Mononuclear cell (primary cell): ENCODE measurements around the gene PSKH1. TPM values are rescaled to one million over a fixed set of nuclear protein-coding genes. Genes with fewer than 3 reads are reported as not detected.
A peak's percentile ranks its signal among the peaks of the same experiment; 100 is the strongest.
"Not testable (repeated sequence)": the region's sequence is repeated elsewhere in the genome, so short reads cannot be mapped to it uniquely, and the experiment has no call there.

ENCODE experiments used
- H3K27me3 ChIP-seq: 2 replicates; pipeline ENCODE4 v1.6.0; 2011; ENCODE audit warnings: low read length, control low read depth; ENCODE audit not compliant: insufficient read depth
- H3K4me1 ChIP-seq: 2 replicates; pipeline ENCODE4 v1.5.1; 2011; ENCODE audit warnings: mild to moderate bottlenecking, low read length, control low read depth; ENCODE audit not compliant: insufficient read depth
- H3K4me3 ChIP-seq: 2 replicates; pipeline ENCODE4 v1.5.1; 2011; ENCODE audit warnings: mild to moderate bottlenecking, low read length, moderate library complexity
- H3K9me3 ChIP-seq: 2 replicates; pipeline ENCODE4 v1.5.1; 2011; ENCODE audit warnings: low read depth, mild to moderate bottlenecking, control low read depth, low read length
- total RNA-seq: library from RNA; depleted of rRNA; stranded (reverse); fragments of >200 nt; gene quantifications from one replicate; pipeline ENCODE4 v1.2.3, GENCODE V29; 2012

Gene PSKH1
- total RNA-seq, 1 donor, result 4.3 TPM

DNA sequence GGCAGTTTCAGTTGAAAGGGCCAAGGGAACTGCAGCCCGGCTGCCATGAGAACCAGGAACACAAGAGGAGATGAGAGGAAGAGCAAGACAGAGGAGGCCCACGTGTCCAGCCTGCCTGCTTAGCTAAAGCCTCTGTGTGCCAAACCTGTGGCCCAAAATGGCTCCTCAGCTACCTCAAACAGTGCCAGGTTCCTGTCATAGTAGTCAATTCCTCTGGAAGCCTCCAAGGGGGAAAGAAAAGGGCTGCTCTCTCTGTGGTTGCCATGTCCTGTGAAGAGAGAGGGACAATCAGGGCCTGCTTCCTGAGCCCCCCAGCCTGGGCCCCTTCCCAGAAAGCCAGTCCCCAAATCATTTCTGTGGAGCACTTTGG, 70.2 kb downstream of the PSKH1 start:
- Histone ChIP-seq H3K4me3 (no peak overlapping the region), H3K4me1 (peaks cover 15% of the 10 kb centered on the region), H3K9me3 (no peaks in the 10 kb centered on the region), H3K27me3 (no peaks in the 10 kb centered on the region)

DNA sequence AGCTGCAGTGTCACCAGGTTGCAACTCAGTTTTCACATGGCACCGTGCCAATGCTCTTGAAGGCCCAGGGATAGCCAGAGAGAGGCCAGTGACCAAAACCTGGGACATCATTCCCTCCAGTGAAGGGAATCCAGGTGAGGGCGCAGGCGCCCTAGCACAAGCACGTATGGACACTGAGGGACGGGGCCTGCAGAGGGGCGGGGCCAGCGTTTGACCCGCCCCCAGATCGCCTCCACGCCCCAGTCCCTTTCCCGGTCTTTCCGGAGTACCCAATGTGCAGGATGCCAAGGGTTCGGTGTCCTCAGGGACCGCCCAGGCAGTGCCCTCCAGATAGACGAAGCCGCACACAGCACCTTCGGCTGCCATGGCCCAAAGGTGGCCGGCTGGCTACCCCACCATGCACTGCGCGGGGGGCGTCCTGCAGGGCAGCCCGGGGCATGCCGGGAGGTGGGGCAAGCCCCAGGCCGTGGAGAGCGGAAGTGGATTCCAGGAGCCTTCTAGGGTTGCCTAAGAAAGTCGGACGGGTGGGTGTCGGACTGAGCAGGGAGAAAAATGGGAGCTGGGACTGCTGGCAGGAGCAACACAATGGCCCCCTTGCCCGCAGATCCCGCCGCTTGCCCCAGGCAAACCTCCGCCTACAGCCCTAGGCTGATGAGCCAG, 70.7 kb downstream of the PSKH1 start:
- no peaks in the 10 kb centered on the region for H3K27me3 ChIP-seq

DNA sequence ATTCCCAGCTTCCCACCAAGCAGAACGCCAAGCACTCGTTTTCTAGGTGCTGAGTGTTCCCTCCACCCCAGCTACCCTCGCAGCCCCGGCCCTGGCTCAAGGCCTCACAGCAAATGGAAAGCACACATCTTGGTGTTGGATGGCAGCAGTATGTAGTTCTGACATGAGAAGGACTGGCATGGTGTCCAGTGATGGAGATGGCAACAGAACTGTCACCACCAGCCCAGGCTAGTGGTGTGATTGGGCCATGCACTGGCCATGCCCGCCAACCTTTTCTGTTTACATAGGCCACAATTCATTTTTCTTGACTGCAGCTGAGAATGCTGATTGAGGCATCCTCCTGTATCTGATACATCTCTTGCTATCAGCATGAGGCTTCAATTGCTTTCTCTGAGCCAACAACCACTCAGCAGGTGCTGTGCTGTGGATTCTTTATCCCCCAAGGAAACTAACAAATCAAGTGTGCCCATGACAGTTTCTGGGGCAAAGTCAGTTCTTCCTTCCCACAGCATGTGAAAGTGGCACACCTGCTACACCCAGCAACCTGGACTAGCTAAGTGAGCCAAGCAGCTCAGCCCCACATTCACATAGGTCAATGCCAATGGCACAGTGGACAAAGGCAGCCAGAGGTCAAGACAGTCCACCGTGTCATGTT, 71.5 kb downstream of the PSKH1 start:
- no peaks in the 10 kb centered on the region for H3K9me3 ChIP-seq
- H3K4me3 ChIP-seq, result no peak overlapping the region
- no peaks in the 10 kb centered on the region for H3K27me3 ChIP-seq
- peaks cover 20% of the 10 kb centered on the region for H3K4me1 ChIP-seq

More for the DNA sequence above, 70.7 kb downstream of the PSKH1 start:
- Histone ChIP-seq H3K4me3 (no peak overlapping the region), H3K4me1 (peaks cover 15% of the 10 kb centered on the region), H3K9me3 (no peaks in the 10 kb centered on the region)

DNA sequence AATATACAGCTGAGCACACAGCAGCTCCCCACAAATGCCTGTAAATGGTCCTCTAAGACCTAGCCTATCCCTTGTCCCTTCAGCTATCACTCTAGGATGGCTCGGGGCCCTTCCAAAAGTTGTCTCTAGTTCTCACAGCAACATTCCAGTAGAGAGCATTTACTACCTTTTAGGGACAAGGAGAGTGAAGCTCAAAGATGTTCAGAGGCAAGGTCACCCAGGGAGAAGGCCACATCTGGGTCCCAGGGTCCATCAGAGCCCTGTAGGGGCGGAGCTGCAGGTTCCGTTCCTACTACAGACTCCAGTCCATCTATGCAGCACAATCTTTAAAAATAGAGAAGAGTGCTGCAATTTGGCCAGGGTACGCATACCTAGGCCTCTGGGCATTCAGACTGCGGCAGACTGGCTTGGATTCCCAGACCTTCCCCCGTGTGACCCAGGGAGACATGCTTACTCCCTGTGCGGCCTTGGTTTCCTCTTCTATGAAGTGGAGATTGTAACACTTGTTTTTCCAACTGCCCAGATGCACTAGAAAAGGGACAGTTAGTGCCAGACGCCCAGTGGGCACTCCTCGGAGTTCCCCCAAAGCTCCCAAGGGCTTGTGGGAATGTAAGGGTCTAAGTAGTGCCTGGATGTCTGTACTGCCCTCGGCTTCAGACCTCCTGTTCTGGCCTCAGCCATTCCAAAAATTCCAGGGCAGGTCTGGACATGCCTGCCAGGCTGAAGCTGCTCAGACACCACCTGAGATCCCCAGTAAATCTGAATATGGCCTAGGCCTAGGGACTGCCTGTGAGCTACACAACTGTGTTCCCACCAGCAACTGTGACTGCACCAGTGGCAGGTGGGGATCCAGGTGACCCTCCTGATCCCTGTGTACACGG, 72.9 kb downstream of the PSKH1 start:
- Histone ChIP-seq H3K4me1 (peaks cover 20% of the 10 kb centered on the region), H3K9me3 (no peaks in the 10 kb centered on the region), H3K4me3 (no peak overlapping the region), H3K27me3 (no peaks in the 10 kb centered on the region)

DNA sequence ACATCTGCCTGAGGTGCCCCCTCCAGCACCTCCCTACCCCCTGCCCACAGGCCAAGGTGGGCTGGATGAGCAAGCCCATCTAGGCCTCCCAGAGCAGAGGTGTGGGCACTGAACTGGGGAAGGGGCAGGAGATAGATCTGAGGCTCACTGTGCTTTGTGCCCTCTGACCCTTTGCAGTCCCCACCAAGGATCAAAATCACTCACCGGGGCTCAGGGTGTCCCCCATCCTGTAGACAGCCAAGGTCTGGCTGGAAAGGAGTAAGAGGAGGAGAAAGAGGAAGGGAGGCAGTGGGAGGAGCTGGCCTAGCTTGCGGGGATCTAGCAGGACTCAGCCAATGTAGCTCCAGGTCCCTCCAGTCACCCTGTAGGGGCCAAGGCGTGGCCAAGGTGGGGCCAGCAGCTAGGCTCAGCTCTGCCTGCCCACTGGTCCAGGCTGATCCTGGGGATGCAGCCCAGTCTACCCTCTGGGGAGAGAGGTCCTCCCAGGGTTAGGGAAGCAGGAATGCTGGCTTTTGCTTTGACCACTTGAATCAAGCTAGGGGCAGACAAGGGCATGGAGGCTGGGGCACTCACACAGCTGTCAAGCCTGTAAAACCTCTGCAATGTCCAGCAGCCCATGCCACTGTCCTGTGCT, 73.6 kb downstream of the PSKH1 start:
- Histone ChIP-seq H3K9me3 (no peaks in the 10 kb centered on the region), H3K4me3 (no peak overlapping the region), H3K27me3 (no peaks in the 10 kb centered on the region), H3K4me1 (peaks cover 20% of the 10 kb centered on the region)

DNA sequence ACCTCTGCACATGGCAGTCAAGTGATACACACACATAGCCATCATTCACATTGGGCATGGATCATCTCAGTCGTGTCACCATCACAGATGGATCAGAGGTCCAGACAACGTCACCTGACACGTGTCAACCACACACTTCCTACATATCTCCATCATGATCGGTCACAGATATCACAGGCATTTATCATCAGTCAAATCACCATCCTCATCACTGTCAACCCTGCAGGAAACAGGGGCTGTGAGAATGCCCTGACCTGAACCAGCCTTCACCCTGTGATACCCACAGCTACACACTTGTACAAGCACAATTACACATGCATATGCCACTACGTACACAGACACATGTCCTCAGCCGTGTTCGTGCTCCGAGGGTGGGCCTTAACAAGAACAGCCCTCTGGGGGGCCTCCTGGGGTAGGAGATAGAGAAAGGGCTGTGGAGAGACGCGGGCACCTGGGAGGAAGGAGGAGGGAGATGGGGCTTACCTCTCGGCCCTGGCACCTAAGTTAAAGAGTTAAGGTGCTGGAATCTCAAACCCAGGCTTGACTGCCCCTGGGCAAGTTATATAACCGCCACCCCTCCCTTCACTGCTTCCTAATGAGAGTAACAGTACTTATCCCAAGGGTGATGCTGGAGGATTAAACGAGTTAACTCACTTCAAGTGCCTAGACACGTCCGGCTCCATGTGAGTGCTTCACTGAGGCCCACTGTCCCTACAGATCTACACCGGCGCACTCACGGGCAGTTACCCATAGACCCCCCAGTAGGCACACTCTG, 74.3 kb downstream of the PSKH1 start:
- Histone ChIP-seq H3K4me3 (peak overlapping the region; percentile 62), H3K4me1 (peaks cover 20% of the 10 kb centered on the region), H3K9me3 (no peaks in the 10 kb centered on the region), H3K27me3 (no peaks in the 10 kb centered on the region)

DNA sequence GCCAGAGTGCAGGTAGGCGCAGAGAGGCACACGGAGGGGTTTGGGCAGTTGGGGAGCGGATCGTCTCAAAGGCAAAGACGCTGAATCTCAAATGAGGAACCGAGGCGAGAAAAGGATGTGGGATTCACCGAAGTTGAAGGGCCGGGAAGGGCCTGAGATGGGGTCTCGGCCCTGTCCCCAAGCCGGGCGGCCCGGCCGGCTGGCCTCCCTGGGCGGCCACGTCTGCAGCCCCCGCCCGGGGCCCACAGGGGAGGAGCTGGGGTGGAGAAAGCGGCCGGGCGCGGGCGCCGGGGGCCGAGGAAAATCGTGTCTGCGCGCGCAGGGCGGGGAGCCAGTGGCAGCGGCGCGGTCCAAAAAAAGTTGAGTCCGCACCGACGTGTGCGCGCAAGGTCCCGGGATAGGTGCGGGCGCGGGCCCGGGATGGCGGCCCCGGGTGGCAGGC, 74.9 kb downstream of the PSKH1 start:
- peaks cover 20% of the 10 kb centered on the region for H3K4me1 ChIP-seq
- no peaks in the 10 kb centered on the region for H3K27me3 ChIP-seq
- H3K4me3 ChIP-seq, result peak overlapping the region; percentile 62
- H3K9me3 ChIP-seq, result no peaks in the 10 kb centered on the region

DNA sequence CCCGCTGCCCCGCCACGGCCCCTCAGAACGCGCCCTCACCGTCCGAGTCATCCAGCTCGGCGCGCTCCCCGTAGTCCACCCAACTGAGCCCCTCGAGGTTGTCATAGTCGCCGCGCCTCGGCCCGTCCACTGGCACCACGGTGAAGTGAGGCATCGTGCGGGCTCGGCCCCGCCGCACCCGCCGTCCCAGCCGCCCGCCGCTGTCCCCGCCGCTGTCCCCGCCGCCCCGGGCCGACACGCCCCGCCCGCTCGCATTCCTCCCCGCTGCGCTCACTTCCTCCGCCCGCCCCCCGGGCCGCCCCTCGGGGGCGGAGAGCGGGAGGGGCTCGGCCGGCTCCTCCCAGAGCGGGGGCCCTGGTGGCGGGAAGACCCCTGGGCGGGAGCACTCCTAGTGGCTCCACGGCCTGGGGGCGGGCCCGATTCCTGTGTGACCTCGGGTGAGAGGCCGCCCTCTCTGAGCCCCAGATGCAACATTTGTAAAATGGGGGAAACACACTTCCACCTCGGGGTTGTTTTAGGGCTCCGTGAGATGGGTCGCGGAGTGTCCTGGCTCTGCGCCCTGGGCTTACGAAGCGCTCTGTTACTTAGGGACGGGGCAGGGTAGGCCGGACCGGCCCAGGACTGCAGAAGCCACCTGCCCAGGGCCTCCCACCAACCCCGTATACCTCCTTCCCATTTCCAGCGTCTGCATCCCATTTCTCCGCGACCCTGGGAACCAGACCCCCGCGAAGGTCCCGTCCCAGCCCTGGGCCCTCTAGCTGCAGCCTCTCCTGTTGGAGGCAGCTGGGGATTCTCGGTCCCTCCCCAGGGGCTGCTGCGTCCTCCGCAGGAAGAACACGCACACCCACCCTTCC, 75.6 kb downstream of the PSKH1 start, which contains the start of gene SLC12A4:
SLC12A4 (minus strand) TSS at position 238 of the 854 bp plus-strand sequence; CDS start at position 154, 84 bp downstream.
- Histone ChIP-seq H3K4me1 (peaks cover 20% of the 10 kb centered on the region), H3K27me3 (no peaks in the 10 kb centered on the region), H3K9me3 (no peaks in the 10 kb centered on the region), H3K4me3 (peak within 1 kb of the TSS; percentile 62)

DNA sequence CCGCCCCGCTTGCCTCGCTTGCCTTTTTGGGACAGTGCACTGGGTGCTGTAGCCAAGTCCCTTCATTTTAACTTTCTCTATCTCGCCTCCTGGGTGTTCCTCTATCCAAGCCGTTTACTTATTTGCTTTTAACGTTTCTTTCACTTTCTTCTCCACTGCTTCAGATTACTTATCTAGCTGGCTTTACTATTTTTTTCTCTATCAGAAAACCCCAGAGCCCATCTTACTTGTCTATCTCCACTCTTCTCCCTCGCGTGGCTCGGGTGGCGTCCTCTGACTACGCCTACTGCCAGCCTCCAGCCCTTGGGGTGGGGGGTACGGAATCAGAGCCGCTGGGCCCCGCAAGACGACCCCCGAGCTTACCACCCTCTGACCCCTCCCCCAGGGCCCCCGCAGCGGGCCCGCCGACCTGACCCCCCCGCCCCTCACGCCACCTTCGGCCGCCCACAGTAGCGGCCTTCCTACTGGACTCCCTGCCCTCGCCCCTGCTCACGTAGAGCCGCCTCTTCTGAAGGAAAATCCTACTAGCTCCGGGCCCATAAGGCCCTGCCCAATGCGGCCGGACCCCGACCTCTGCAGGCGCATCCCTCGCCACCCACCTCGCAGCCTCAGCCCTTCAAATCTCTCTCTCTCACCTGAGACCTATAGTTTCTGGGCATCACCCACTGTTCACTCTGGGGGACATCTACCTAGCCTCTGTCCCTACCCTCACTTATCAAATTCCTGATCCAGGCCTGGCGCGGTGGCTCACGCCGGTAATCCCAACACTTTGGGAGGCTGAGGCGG, 76.4 kb downstream of the PSKH1 start:
- H3K4me3 ChIP-seq, result peak overlapping the region; percentile 62
- no peaks in the 10 kb centered on the region for H3K9me3 ChIP-seq
- peaks cover 20% of the 10 kb centered on the region for H3K4me1 ChIP-seq
- no peaks in the 10 kb centered on the region for H3K27me3 ChIP-seq

DNA sequence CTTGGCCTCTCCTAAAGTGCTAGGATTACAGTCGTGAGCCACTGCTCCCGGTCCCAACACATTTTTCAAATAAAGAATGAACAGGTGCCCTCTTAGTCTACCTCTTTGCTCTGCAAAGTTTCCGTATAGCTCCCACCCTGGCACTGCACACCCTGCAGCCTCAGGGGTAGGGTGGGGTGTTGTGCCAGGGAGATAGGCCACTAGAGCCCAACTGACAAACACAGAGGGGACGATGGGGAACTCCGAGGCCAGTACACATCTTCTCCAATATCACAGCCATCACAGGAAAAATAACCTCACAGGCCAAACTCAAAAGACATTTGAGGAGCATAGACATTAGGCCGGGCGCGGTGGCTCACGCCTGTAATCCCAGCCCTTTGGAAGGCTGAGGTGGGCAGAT, 78.1 kb downstream of the PSKH1 start:
- Histone ChIP-seq H3K9me3 (no peaks in the 10 kb centered on the region), H3K27me3 (no peaks in the 10 kb centered on the region), H3K4me3 (no peak overlapping the region), H3K4me1 (peaks cover 20% of the 10 kb centered on the region)

DNA sequence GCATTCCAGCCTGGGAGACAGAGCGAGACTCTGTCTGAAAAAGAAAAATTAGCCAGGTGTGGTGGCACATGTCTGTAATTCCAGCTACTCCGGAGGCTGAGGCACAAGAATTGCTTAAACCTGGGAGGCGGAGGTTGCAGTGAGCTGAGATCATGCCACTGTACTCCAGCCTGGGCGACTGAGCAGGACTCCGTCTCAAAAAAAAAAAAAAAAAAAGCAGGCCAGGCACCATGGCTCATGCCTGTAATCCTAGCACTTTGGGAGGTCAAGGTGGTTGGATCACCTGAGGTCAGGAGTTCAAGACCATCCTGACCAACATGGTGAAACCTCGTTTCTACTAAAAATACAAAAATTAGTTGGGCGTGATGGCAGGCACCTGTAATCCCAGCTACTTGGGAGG, 79.2 kb downstream of the PSKH1 start:
- H3K9me3 ChIP-seq, H3K4me3 ChIP-seq, H3K27me3 ChIP-seq: not testable (repeated sequence)
- peaks cover 11% of the 10 kb centered on the region for H3K4me1 ChIP-seq

DNA sequence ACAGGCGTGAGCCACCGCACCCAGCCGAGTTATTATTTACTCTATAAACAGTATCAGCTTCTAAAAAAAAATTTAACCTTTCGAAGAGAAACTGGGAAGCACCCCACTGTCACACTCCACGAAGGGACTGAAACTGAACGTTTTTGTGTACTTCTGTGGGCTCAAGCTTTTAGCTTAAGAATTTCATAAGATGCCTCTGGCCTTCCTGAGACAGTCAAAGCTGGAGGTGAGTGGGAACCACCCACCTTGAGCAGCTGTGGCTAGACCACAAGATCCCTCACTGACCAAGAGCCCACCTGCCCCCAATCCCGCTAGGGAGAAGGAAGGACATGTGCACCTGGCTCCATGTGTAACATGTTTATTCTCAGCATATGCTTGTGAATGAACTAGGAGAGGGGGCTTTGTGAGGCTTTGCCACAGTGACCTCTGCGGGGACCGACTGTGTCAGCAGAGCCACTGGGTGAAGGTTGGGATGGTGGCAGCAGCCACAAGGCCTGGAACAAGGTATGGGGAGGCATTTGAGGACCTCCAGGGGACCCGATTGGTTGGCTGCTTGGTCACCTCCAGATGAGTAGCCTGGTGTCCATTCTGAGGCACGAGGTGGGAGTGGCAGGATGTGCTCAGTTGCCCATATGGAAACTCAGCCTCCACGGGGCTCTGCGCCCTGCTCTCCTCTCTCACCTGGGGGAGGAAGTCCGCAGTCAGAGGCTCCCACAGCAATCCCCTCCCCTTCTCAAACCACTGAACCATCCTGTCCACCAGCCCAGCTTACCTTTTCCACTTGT, 82.5 kb downstream of the PSKH1 start:
- H3K9me3 ChIP-seq, result no peaks in the 10 kb centered on the region

More for the DNA sequence above, 82.5 kb downstream of the PSKH1 start:
- Histone ChIP-seq H3K4me3 (no peak overlapping the region), H3K4me1 (no peaks in the 10 kb centered on the region), H3K27me3 (no peaks in the 10 kb centered on the region)
